ENCODE data around the gene CYP4F2. TPM values are rescaled to one million over a fixed set of nuclear protein-coding genes. Genes with fewer than 3 reads are reported as not detected.
"Not testable (repeated sequence)": the region's sequence is repeated elsewhere in the genome, so short reads cannot be mapped to it uniquely, and the experiment has no call there.

The CYP4F2 gene
- polyA plus RNA-seq, 1 donor (not counting 4 experiments of a cell fraction or from before 2014, with no cell fraction given): 0.13 TPM

- DNase-seq (ENCODE audit: low read depth, low spot score) (no peak), FAIRE-seq (no peak)
- H3K27me3 ChIP-seq (ENCODE audit: control insufficient read depth, extremely low read depth, insufficient read depth, low read length): no peaks in the 10 kb centered on the region
- no peaks in the 10 kb centered on the region for H3K36me3 ChIP-seq (ENCODE audit: control insufficient read depth in 2 of 2, extremely low read depth in 1 of 2, insufficient read depth in 2 of 2, low read length in 2 of 2)
- no peak overlapping the region for H3K9ac ChIP-seq (ENCODE audit: control insufficient read depth, extremely low read depth, insufficient read depth, low read length)
- no peak for TF ChIP-seq EZH2 (IDR thresholded peaks at IDR 0.05; ENCODE audit: low read length)
- no peak for TF ChIP-seq CTCF (optimal IDR thresholded peaks at IDR 0.05 in 1 of 3, IDR thresholded peaks at IDR 0.05 in 1 of 3, conservative IDR thresholded peaks at IDR 0.05 in 1 of 3; ENCODE audit: extremely low read depth in 1 of 3, insufficient read depth in 2 of 3, low read length in 3 of 3)
- H3K79me2 ChIP-seq (ENCODE audit: control insufficient read depth, insufficient read depth, low read length): no peaks in the 10 kb centered on the region
- H3K4me3 ChIP-seq (ENCODE audit: control insufficient read depth in 2 of 3, extremely low read depth in 1 of 3, insufficient read depth in 2 of 3, low read depth in 1 of 3, low read length in 3 of 3): no peak overlapping the region
- no peaks in the 10 kb centered on the region for H3K9me1 ChIP-seq (ENCODE audit: control insufficient read depth, extremely low read depth, insufficient read depth, low read length)
- H3K9me3 ChIP-seq (ENCODE audit: control insufficient read depth, low read depth, low read length): no peaks in the 10 kb centered on the region
- H3K27ac ChIP-seq (ENCODE audit: control insufficient read depth, insufficient read depth, low read length): no peak overlapping the region
- H3K4me2 ChIP-seq (ENCODE audit: control insufficient read depth, extremely low read depth, insufficient read depth, low read depth, low read length): no peak overlapping the region
- H2AFZ ChIP-seq (ENCODE audit: control insufficient read depth, low read length): no peak overlapping the region
- peaks cover 7% of the 10 kb centered on the region for H3K4me1 ChIP-seq (ENCODE audit: control insufficient read depth, extremely low read depth, insufficient read depth, low read length)
- no peaks in the 10 kb centered on the region for H4K20me1 ChIP-seq (ENCODE audit: control insufficient read depth, extremely low read depth, insufficient read depth, low read length)
- dilution Hi-C loops (cut with MboI; ENCODE audit: extremely low pct_ligation_motif_present, low sequenced_read_pairs): no loop called here
Measured at GRCh38 chr19:15874821-15875474, 22.9 kb downstream of the CYP4F2 start.

- dilution Hi-C loops (cut with MboI; ENCODE audit: extremely low pct_ligation_motif_present, low sequenced_read_pairs); H3K79me2 ChIP-seq (ENCODE audit: control insufficient read depth, insufficient read depth, low read length); H3K9ac ChIP-seq (ENCODE audit: control insufficient read depth, extremely low read depth, insufficient read depth, low read length); H4K20me1 ChIP-seq (ENCODE audit: control insufficient read depth, extremely low read depth, insufficient read depth, low read length); DNase-seq (ENCODE audit: low read depth, low spot score); H2AFZ ChIP-seq (ENCODE audit: control insufficient read depth, low read length); H3K9me3 ChIP-seq (ENCODE audit: control insufficient read depth, low read depth, low read length); H3K36me3 ChIP-seq (ENCODE audit: control insufficient read depth in 2 of 2, extremely low read depth in 1 of 2, insufficient read depth in 2 of 2, low read length in 2 of 2); H3K4me3 ChIP-seq (ENCODE audit: control insufficient read depth in 2 of 3, extremely low read depth in 1 of 3, insufficient read depth in 2 of 3, low read depth in 1 of 3, low read length in 3 of 3); H3K9me1 ChIP-seq (ENCODE audit: control insufficient read depth, extremely low read depth, insufficient read depth, low read length); H3K27me3 ChIP-seq (ENCODE audit: control insufficient read depth, extremely low read depth, insufficient read depth, low read length): not testable (repeated sequence)
- peak overlapping the region; percentile 26 for H3K27ac ChIP-seq (ENCODE audit: control insufficient read depth, insufficient read depth, low read length)
- peaks cover 11% of the 10 kb centered on the region for H3K4me1 ChIP-seq (ENCODE audit: control insufficient read depth, extremely low read depth, insufficient read depth, low read length)
- FAIRE-seq: peak; percentile 44
- H3K4me2 ChIP-seq (ENCODE audit: control insufficient read depth, extremely low read depth, insufficient read depth, low read depth, low read length): peak overlapping the region; percentile 10
Measured at GRCh38 chr19:15873771-15874170, 24.1 kb downstream of the CYP4F2 start.

- dilution Hi-C loops (cut with MboI; ENCODE audit: extremely low pct_ligation_motif_present, low sequenced_read_pairs): no loop called here
- H3K9ac ChIP-seq (ENCODE audit: control insufficient read depth, extremely low read depth, insufficient read depth, low read length): no peak overlapping the region
- DNase-seq (ENCODE audit: low read depth, low spot score): no peak
- H3K27me3 ChIP-seq (ENCODE audit: control insufficient read depth, extremely low read depth, insufficient read depth, low read length): no peaks in the 10 kb centered on the region
- H3K79me2 ChIP-seq (ENCODE audit: control insufficient read depth, insufficient read depth, low read length): no peaks in the 10 kb centered on the region
- no peak overlapping the region for H3K4me3 ChIP-seq (ENCODE audit: control insufficient read depth in 2 of 3, extremely low read depth in 1 of 3, insufficient read depth in 2 of 3, low read depth in 1 of 3, low read length in 3 of 3)
- H2AFZ ChIP-seq (ENCODE audit: control insufficient read depth, low read length): peak overlapping the region; percentile 74
- H3K36me3 ChIP-seq (ENCODE audit: control insufficient read depth in 2 of 2, extremely low read depth in 1 of 2, insufficient read depth in 2 of 2, low read length in 2 of 2): no peaks in the 10 kb centered on the region
- no peak for FAIRE-seq
- no peaks in the 10 kb centered on the region for H3K9me3 ChIP-seq (ENCODE audit: control insufficient read depth, low read depth, low read length)
- H3K4me2 ChIP-seq (ENCODE audit: control insufficient read depth, extremely low read depth, insufficient read depth, low read depth, low read length): peak overlapping the region; percentile 41
- TF ChIP-seq EZH2 (IDR thresholded peaks at IDR 0.05; ENCODE audit: low read length) (no peak), CTCF (optimal IDR thresholded peaks at IDR 0.05 in 1 of 3, IDR thresholded peaks at IDR 0.05 in 1 of 3, conservative IDR thresholded peaks at IDR 0.05 in 1 of 3; ENCODE audit: extremely low read depth in 1 of 3, insufficient read depth in 2 of 3, low read length in 3 of 3) (no peak)
- H3K4me1 ChIP-seq (ENCODE audit: control insufficient read depth, extremely low read depth, insufficient read depth, low read length): peaks cover 11% of the 10 kb centered on the region
- no peaks in the 10 kb centered on the region for H3K9me1 ChIP-seq (ENCODE audit: control insufficient read depth, extremely low read depth, insufficient read depth, low read length)
- H4K20me1 ChIP-seq (ENCODE audit: control insufficient read depth, extremely low read depth, insufficient read depth, low read length): no peaks in the 10 kb centered on the region
- no peak overlapping the region for H3K27ac ChIP-seq (ENCODE audit: control insufficient read depth, insufficient read depth, low read length)
Measured at GRCh38 chr19:15871570-15871969, 26.3 kb downstream of the CYP4F2 start.

Measured in keratinocyte (primary cell).